Osteoblast (primary cell): ENCODE data around the gene CNTFR. TPM values are rescaled to one million over a fixed set of nuclear protein-coding genes. Genes with fewer than 3 reads are reported as not detected.

ENCODE experiments used
- DNase-seq: peaks from one replicate; pipeline ENCODE4 v3.0.0; 2011; ENCODE audit warnings: low spot score, mixed read lengths; ENCODE audit not compliant: insufficient read length; ENCODE audit errors: missing footprints
- H2AFZ ChIP-seq: 2 replicates; pipeline ENCODE4 v1.6.0; 2011; ENCODE audit warnings: mild to moderate bottlenecking, low read length
- H3K27ac ChIP-seq: 2 replicates; pipeline ENCODE4 v1.5.1; 2011; ENCODE audit warnings: mild to moderate bottlenecking, low read depth, low read length, moderate library complexity
- H3K27me3 ChIP-seq: 2 replicates; pipeline ENCODE4 v1.6.0; 2012; ENCODE audit warnings: mild to moderate bottlenecking, control low read depth, inconsistent platforms, low read length, moderate library complexity; ENCODE audit not compliant: insufficient read depth
- H3K36me3 ChIP-seq: 2 replicates; pipeline ENCODE4 v1.5.1; 2011; ENCODE audit warnings: mild to moderate bottlenecking, low read length, control low read depth, moderate library complexity; ENCODE audit not compliant: insufficient read depth
- H3K4me1 ChIP-seq: 2 replicates; pipeline ENCODE4 v1.5.1; 2011; ENCODE audit warnings: mild to moderate bottlenecking, low read length, control low read depth, moderate library complexity; ENCODE audit not compliant: insufficient read depth
- H3K4me2 ChIP-seq: 2 replicates; pipeline ENCODE4 v1.6.0; 2011; ENCODE audit warnings: mild to moderate bottlenecking, low read length; ENCODE audit not compliant: insufficient read depth
- H3K4me3 ChIP-seq: fragments of 200-600 bp; sonication (generic); 3 replicates; pipeline ENCODE4 v1.5.1; 2012; ENCODE audit warnings: mild to moderate bottlenecking, low read length, inconsistent platforms; ENCODE audit not compliant: insufficient read depth
- H3K79me2 ChIP-seq: 2 replicates; pipeline ENCODE4 v1.6.0; 2012; ENCODE audit warnings: mild to moderate bottlenecking, low read length, control low read depth, inconsistent platforms; ENCODE audit not compliant: insufficient read depth
- H3K9me3 ChIP-seq: 2 replicates; pipeline ENCODE4 v1.5.1; 2011; ENCODE audit warnings: low read depth, low read length, control low read depth
- H4K20me1 ChIP-seq: 2 replicates; pipeline ENCODE4 v1.6.0; 2012; ENCODE audit warnings: mild to moderate bottlenecking, low read length, control low read depth; ENCODE audit not compliant: insufficient read depth
- total RNA-seq: library from RNA; depleted of rRNA; stranded (reverse); fragments of >200 nt; gene quantifications from 2 replicates; pipeline ENCODE4 v1.2.3, GENCODE V29; 2012
- TF ChIP-seq, protein P1 (sequence below): IDR thresholded peaks from 2 replicates; pipeline ENCODE4 v1.5.1; 2011; ENCODE audit warnings: mild to moderate bottlenecking, low read depth, low read length, moderate library complexity; ENCODE audit errors: extremely low read depth

The CNTFR gene
- total RNA-seq, 1 donor = not detected

DNA sequence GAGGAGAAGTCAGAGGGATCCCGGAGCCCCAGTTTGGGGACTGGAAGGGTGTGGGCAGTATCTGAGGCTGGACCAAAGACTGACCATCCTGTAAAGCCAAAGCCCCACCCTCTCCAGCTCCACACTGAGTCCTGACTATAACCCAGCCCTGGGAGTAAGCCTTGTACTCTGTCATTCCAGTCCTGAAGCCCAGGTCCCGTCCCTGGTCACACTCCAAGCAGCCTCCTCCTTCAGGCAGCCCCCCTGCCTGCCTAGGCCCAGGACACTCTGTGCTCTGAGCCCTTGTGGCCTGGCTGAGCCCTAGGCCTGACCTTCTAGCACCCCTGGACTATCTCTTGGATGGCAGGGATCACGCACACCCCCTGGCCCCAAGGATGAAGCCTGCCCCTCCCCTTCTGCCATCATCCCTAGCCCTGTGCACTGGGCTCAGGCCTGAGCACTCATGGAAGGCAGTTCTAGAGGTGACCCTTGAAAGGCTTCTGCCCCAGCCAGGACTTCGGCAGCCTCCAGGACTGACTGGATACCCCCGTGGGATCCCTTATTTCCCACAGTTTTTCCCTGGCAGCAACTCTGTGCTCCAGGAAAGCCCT lies 38.7 kb downstream of the CNTFR start:
- Histone ChIP-seq H3K36me3 (no peaks in the 10 kb centered on the region), H3K27me3 (peaks cover 5% of the 10 kb centered on the region), H3K79me2 (no peaks in the 10 kb centered on the region), H3K9me3 (no peaks in the 10 kb centered on the region), H4K20me1 (peaks cover 5% of the 10 kb centered on the region), H2AFZ (no peak overlapping the region), H3K4me1 (no peaks in the 10 kb centered on the region), H3K4me3 (no peak overlapping the region), H3K27ac (no peak overlapping the region), H3K4me2 (no peak overlapping the region)
- peak; percentile 81 for DNase-seq
- TF ChIP-seq, protein P1, sequence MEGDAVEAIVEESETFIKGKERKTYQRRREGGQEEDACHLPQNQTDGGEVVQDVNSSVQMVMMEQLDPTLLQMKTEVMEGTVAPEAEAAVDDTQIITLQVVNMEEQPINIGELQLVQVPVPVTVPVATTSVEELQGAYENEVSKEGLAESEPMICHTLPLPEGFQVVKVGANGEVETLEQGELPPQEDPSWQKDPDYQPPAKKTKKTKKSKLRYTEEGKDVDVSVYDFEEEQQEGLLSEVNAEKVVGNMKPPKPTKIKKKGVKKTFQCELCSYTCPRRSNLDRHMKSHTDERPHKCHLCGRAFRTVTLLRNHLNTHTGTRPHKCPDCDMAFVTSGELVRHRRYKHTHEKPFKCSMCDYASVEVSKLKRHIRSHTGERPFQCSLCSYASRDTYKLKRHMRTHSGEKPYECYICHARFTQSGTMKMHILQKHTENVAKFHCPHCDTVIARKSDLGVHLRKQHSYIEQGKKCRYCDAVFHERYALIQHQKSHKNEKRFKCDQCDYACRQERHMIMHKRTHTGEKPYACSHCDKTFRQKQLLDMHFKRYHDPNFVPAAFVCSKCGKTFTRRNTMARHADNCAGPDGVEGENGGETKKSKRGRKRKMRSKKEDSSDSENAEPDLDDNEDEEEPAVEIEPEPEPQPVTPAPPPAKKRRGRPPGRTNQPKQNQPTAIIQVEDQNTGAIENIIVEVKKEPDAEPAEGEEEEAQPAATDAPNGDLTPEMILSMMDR = no peak

DNA sequence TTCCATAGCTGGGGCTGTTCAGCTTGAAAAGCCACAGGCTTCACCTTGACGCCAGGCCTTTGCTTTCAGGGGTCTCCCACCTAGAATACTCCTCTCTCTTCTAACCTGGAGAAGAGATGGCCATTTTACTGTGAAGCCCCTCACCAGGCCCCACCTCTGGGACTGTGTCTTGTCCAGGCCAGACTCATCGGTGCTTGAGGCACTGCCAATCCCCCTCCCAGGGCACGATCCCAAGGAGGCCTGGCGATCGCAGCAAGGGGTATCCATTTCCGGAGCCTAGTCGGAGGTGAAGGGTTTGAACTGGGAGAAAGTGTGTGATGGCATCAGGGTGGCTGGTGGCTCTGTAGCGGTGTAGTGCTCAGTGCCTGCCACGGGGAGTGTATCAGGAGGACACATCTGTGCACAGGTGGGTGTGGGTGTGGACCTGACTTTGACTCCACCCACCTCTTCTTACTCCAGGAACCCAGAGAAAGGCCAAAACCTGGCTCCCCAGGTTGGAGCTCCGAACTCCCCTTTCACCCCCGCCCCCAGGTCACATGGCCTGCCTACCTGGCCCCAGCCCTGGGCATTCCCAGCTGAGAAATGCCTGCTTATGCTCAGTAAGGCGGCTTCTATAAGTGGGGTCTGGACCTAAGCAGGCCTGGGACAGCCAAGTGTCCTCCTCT lies 39.4 kb downstream of the CNTFR start:
- Histone ChIP-seq H3K4me1 (no peaks in the 10 kb centered on the region), H2AFZ (no peak overlapping the region), H3K4me3 (no peak overlapping the region), H3K36me3 (no peaks in the 10 kb centered on the region), H3K79me2 (no peaks in the 10 kb centered on the region), H3K27me3 (peaks cover 5% of the 10 kb centered on the region), H3K27ac (no peak overlapping the region), H3K9me3 (no peaks in the 10 kb centered on the region), H4K20me1 (peaks cover 5% of the 10 kb centered on the region), H3K4me2 (no peak overlapping the region)
- peak; percentile 66 for DNase-seq
- TF ChIP-seq, protein P1 = no peak

DNA sequence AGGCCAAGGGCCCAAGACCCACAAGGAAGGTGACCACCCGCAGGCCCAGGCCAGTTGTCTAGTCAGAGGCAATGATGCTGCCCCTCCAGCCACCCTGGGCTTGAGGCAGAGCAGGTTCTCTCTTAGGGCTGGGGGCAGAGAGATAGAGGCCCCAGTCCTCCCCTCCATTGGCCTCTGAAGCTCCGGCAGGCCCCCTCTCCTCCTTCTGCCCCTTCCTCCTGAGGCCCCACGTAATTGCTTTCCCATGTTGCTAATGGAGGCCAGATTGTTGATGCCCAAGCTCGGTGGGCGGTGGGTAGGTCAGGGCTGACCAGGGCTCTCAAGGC lies 40.2 kb downstream of the CNTFR start:
- H3K4me2 ChIP-seq = no peak overlapping the region
- DNase-seq = peak; percentile 75
- no peak overlapping the region for H2AFZ ChIP-seq
- no peaks in the 10 kb centered on the region for H3K4me1 ChIP-seq
- no peak overlapping the region for H3K27ac ChIP-seq
- no peak overlapping the region for H3K4me3 ChIP-seq
- H4K20me1 ChIP-seq = peaks cover 5% of the 10 kb centered on the region
- H3K9me3 ChIP-seq = no peaks in the 10 kb centered on the region
- H3K27me3 ChIP-seq = peaks cover 9% of the 10 kb centered on the region
- no peaks in the 10 kb centered on the region for H3K79me2 ChIP-seq
- no peaks in the 10 kb centered on the region for H3K36me3 ChIP-seq
- TF ChIP-seq, protein P1 = no peak

DNA sequence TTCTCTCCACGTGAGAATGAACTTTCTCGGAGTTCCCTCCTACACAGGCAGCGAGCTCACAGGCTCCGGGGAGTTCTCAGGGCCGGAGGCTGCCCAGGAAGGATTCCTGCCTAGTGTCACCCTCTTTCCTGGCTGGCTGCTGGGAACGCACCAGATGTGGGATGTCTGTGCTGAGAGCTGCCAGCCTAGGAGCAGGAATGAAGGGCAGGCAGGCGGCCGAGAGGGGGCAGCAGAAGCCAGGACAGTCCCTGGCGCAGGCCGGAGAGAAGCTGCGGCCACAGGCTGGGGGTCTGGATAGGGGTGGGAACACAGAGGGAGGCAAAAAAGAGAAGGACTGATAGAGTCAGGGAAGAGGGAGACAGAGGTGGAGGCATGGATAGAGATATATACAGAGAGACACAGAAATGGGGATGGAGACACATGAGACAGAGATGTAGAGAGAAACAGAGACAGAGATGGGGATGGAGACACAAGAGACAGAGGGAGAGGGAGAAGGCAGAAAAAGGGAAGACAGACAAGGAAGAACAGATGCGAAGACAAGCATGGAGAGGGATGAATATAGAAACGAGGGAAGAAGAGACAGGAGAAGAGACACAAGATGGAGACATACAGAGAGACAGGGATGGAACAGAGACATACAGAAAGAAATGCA lies 41.4 kb downstream of the CNTFR start:
- Histone ChIP-seq H3K79me2 (no peaks in the 10 kb centered on the region), H3K27ac (no peak overlapping the region), H2AFZ (no peak overlapping the region), H4K20me1 (peaks cover 5% of the 10 kb centered on the region), H3K4me3 (no peak overlapping the region), H3K27me3 (peaks cover 9% of the 10 kb centered on the region), H3K9me3 (no peaks in the 10 kb centered on the region), H3K4me1 (no peaks in the 10 kb centered on the region), H3K36me3 (no peaks in the 10 kb centered on the region), H3K4me2 (no peak overlapping the region)
- DNase-seq = peak; percentile 98
- TF ChIP-seq, protein P1 = peak; percentile 86
